RWPE2 (cell line): ENCODE measurements around the gene CASP7.

Experiments
- ATAC-seq: fragments of 200-7000 bp; cut with Tn5 transposase; 3 replicates; pipeline ENCODE4 v1.9.1; 2021; ENCODE audit warnings: low read depth
- DNase-seq: peaks from one replicate; pipeline ENCODE4 v3.0.0-alpha.2; 2020; ENCODE audit warnings: low spot score
- H3K27ac ChIP-seq: fragments of 450-650 bp; 2 replicates; pipeline ENCODE4 v1.5.1; 2017; ENCODE audit warnings: mild to moderate bottlenecking; ENCODE audit not compliant: poor library complexity, severe bottlenecking
- H3K27me3 ChIP-seq: fragments of 250-450 bp; sonication (Bioruptor Pico); 2 replicates; pipeline ENCODE4 v1.5.1; 2021; ENCODE audit warnings: mild to moderate bottlenecking, moderate library complexity; ENCODE audit not compliant: insufficient read depth, poor library complexity, severe bottlenecking
- H3K36me3 ChIP-seq: fragments of 250-450 bp; sonication (Bioruptor Pico); 2 replicates; pipeline ENCODE4 v1.5.1; 2020; ENCODE audit warnings: low read depth, mild to moderate bottlenecking, moderate library complexity
- H3K4me1 ChIP-seq: fragments of 250-450 bp; sonication (Bioruptor Pico); 2 replicates; pipeline ENCODE4 v1.5.1; 2021; ENCODE audit warnings: mild to moderate bottlenecking, moderate library complexity; ENCODE audit not compliant: insufficient read depth, poor library complexity, severe bottlenecking
- H3K4me3 ChIP-seq: fragments of 250-450 bp; sonication (Bioruptor Pico); 2 replicates; pipeline ENCODE4 v1.5.1; 2021; ENCODE audit warnings: mild to moderate bottlenecking, moderate library complexity; ENCODE audit not compliant: severe bottlenecking
- H3K9me3 ChIP-seq: fragments of 250-450 bp; sonication (Bioruptor Pico); 2 replicates; pipeline ENCODE4 v1.5.1; 2021; ENCODE audit warnings: mild to moderate bottlenecking, moderate library complexity; ENCODE audit not compliant: severe bottlenecking
- CTCF ChIP-seq: fragments of 450-650 bp; IDR thresholded peaks from one replicate; pipeline ENCODE4 v1.5.1; 2017; ENCODE audit warnings: mild to moderate bottlenecking, moderate library complexity; ENCODE audit not compliant: poor library complexity, severe bottlenecking

The CASP7 gene

DNA sequence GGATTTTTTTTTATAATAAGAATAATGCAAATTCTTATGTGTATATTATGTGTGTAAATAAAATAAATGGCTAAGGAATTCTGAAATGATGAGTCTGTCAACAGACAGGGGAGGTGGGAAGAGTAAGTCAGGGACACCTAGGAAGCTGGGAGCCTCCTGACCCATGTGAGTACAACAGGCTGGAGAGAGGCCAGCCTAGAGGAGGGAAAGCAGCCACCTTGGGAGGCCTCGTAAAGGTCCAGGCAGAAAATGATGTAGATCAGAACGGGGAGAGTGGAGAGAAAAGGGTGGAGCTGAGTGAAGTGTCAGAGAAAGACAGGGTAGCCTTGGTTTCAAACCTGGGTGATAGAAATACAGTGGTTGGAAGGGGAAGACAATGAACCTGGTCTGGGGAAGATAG lies 22.8 kb upstream of the CASP7 start:
- Histone ChIP-seq H3K36me3 (no peaks in the 10 kb centered on the region), H3K4me1 (no peaks in the 10 kb centered on the region), H3K9me3 (no peaks in the 10 kb centered on the region), H3K27me3 (no peaks in the 10 kb centered on the region), H3K4me3 (no peak overlapping the region), H3K27ac (no peak overlapping the region)
- no peak for TF ChIP-seq CTCF
- ATAC-seq (no peak), DNase-seq (no peak)

DNA sequence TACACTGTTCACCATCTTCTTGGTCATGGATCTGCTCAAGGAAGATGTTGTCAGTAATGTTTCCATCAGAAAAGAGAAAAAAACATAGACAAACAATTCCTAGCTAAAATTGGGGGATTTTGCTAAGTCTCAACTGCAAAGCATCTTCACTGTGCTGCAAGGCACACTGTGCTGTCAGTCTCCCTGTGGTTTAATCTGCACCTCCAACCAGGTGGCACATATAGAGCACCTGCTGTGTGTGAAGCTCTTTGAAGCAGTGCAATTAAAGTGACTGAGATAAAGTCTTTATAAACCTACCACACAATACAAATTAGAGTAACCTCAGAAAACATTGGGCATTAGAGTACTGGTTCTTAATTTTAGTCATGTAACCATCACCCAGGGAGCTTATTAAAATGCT lies 22.2 kb upstream of the CASP7 start:
- H3K9me3 ChIP-seq, result no peaks in the 10 kb centered on the region
- H3K4me1 ChIP-seq, result no peaks in the 10 kb centered on the region
- TF ChIP-seq CTCF, result no peak
- H3K4me3 ChIP-seq, result no peak overlapping the region
- DNase-seq (no peak), ATAC-seq (no peak)
- no peaks in the 10 kb centered on the region for H3K36me3 ChIP-seq
- H3K27ac ChIP-seq, result no peak overlapping the region
- H3K27me3 ChIP-seq, result no peaks in the 10 kb centered on the region

DNA sequence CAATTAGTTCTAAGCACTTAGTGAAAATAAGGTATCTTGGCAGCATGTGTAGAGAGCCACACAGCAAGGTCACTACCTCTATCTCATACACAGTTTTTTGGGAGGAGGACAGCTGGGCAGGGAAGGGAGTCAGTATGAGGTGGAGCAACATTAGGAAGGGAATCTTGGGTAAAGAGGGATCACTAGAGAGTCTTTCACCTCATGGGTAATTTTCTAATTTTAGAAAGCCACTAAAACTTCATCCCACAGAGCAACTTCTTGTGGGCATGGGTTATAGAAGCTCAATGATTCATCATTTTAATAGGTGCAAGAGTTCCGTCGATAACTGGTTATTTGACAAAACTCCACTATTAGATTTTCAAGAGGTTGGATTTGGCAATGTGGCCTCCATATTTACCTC lies 18.4 kb upstream of the CASP7 start:
- H3K36me3 ChIP-seq, result no peaks in the 10 kb centered on the region
- no peak for ATAC-seq
- no peaks in the 10 kb centered on the region for H3K9me3 ChIP-seq
- no peaks in the 10 kb centered on the region for H3K4me1 ChIP-seq
- no peak for DNase-seq
- H3K4me3 ChIP-seq, result no peak overlapping the region
- H3K27me3 ChIP-seq, result no peaks in the 10 kb centered on the region
- no peak for TF ChIP-seq CTCF
- H3K27ac ChIP-seq, result no peak overlapping the region

GRCh38 chr10:113663142-113663541 lies 16.6 kb upstream of the CASP7 start:
- ATAC-seq (no peak), DNase-seq (no peak)
- peaks cover 3% of the 10 kb centered on the region for H3K4me1 ChIP-seq
- H3K27me3 ChIP-seq, result no peaks in the 10 kb centered on the region
- H3K4me3 ChIP-seq, result no peak overlapping the region
- H3K36me3 ChIP-seq, result no peaks in the 10 kb centered on the region
- H3K9me3 ChIP-seq, result no peaks in the 10 kb centered on the region
- H3K27ac ChIP-seq, result no peak overlapping the region
- no peak for TF ChIP-seq CTCF

DNA sequence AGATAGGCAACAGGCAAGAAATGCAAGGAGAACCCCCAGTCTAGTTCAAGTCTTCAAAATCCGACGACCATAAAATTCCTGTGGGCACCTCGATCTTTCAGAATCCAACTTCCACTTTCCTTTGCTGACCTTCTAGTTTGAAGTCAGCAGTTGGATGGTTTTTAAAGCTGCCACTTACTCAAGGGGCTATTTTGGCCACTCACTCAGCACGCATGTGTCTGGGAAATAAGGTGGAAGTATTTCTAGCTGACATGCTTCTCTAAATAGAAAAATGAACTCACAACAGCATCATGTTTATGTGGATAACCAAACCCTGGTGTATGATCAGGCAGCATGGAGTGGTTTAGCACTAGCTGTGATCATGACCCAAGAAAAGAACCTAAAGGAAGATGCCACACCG lies 15.8 kb upstream of the CASP7 start, which contains the start of gene NRAP:
Gene NRAP (minus strand): TSS at position 134 of the 400 bp plus-strand sequence. CDS start 159 bp downstream, outside the sequence.
- Histone ChIP-seq H3K27me3 (no peaks in the 10 kb centered on the region), H3K4me1 (peaks cover 3% of the 10 kb centered on the region), H3K9me3 (no peaks in the 10 kb centered on the region), H3K4me3 (no peak within 1 kb of the TSS), H3K36me3 (no peaks in the 10 kb centered on the region), H3K27ac (no peak within 1 kb of the TSS)
- DNase-seq (no peak), ATAC-seq (no peak)
- TF ChIP-seq CTCF, result no peak
